ENCODE measurements around the gene TSPAN31. TPM values are rescaled to one million over a fixed set of nuclear protein-coding genes. Genes with fewer than 3 reads are reported as not detected.

The TSPAN31 gene, protein sequence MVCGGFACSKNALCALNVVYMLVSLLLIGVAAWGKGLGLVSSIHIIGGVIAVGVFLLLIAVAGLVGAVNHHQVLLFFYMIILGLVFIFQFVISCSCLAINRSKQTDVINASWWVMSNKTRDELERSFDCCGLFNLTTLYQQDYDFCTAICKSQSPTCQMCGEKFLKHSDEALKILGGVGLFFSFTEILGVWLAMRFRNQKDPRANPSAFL
- total RNA-seq (10 to 100 TPM; 21.1 to 37.4 (median 26.9) TPM), polyA plus RNA-seq (10 to 100 TPM; 29.8 to 36.6 TPM)
- long read RNA-seq, donor 1, transcript TSPAN31-201 (6 exons, 1,849 nt): major isoform, 19 of 49 reads
- long read RNA-seq, donor 1, partial matches to known transcripts: 27 of 49 reads
- long read RNA-seq, donor 1, other reads (novel, unspliced or antisense): 2 of 49 reads
- long read RNA-seq, donor 2, transcript TSPAN31-201 (6 exons, 1,849 nt): major isoform, 26 of 48 reads
- long read RNA-seq, donor 2, partial matches to known transcripts: 17 of 48 reads
- long read RNA-seq, donor 2, other reads (novel, unspliced or antisense): 5 of 48 reads
- long read RNA-seq, donor 3, transcript TSPAN31-201 (6 exons, 1,849 nt): major isoform, 59 of 79 reads
- long read RNA-seq, donor 3, partial matches to known transcripts: 12 of 79 reads
- long read RNA-seq, donor 3, other reads (novel, unspliced or antisense): 7 of 79 reads

DNA sequence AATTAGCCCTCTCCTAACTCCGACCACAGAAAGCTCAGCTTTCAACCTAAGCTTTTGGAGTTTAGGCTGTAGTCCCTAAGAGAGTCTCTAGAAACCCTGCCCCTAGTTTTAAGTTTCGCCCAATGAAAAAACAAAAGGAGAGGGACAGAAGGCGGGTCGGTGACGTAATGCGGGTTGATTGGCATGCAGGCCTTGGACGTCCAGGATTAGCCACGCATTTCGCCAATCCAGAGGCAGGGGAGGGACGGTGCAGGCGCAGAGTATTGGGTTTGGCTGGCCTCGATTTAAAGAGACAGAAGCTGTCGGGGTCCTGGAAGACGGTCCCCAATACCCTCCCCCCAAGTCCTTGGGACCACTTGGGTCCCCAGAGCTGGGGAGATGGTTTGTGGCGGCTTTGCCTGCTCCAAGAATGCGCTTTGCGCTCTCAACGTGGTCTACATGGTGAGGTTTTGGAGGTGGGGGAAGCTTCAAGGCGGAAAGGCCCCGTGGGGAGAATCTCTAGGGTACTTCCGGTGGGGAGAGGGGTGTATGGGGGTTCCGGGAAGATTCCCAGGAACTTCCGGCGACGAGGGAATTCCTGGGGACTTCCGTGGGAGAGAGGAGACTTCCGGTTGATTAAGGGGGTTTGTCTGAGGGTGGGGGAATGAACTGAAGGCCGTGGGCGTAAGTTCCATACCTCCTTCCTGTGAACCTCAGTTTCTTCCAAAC, at the start of gene TSPAN31:
TSS of gene TSPAN31 (plus strand) at position 263 of the 708 bp plus-strand sequence. CDS start at position 379, 116 bp downstream.
- Histone ChIP-seq H3K4me1 (peaks cover 0 to 42% (median 13%) of the 10 kb centered on the region in 9 donors), H3K27ac (peak within 1 kb of the TSS; percentile 91 to 99 (median 96)), H3K27me3 (peaks cover 0 to 13% (median 3%) of the 10 kb centered on the region in 7 donors), H3K9me3 (no peaks in the 10 kb centered on the region), H3K4me3 (peak within 1 kb of the TSS; percentile 58 to 98 (median 88)), H3K36me3 (peaks cover 0 to 40% (median 28%) of the 10 kb centered on the region in 9 donors)
- TF ChIP-seq, protein P1, sequence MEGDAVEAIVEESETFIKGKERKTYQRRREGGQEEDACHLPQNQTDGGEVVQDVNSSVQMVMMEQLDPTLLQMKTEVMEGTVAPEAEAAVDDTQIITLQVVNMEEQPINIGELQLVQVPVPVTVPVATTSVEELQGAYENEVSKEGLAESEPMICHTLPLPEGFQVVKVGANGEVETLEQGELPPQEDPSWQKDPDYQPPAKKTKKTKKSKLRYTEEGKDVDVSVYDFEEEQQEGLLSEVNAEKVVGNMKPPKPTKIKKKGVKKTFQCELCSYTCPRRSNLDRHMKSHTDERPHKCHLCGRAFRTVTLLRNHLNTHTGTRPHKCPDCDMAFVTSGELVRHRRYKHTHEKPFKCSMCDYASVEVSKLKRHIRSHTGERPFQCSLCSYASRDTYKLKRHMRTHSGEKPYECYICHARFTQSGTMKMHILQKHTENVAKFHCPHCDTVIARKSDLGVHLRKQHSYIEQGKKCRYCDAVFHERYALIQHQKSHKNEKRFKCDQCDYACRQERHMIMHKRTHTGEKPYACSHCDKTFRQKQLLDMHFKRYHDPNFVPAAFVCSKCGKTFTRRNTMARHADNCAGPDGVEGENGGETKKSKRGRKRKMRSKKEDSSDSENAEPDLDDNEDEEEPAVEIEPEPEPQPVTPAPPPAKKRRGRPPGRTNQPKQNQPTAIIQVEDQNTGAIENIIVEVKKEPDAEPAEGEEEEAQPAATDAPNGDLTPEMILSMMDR (IDR thresholded peaks at IDR 0.05): no peak
- intact Hi-C loops (cut with DNase I): no loop called here
- ATAC-seq (peak; percentile 93 to 98 (median 96)), DNase-seq (peak; percentile 95 to 99)
- WGBS, 2 donors: 1% methylated on average over 29 of the region's 29 CpGs

DNA sequence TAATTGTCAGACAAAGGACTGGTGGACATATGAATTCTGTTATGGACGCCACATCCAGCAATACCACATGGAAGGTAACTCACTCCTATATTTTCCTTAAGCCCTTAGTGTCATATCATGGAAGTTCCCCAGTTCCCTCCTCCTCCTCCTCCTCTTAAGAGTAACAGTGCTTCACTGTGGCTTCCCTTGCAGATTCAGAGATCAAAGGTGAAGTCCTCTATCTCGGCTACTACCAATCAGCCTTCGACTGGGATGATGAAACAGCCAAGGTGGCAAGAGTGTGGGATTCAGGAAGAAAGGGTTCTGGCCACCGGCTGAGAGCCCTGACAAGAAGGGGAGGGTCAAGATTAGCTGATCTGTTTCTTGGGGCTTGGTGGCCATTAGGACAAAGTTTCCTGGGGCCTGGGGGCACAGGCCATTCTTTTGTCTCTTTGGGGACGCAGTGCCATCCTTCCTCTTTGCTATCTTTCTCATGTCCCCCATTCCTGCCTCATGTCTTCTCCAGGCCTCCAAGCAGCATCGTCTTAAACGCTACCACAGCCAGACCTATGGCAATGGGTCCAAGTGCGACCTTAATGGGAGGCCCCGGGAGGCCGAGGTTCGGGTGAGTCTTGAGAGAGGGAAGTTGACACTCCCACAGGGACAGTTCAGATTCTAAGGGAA, 48.9 kb upstream of the TSPAN31 start:
- no peak for ATAC-seq
- TF ChIP-seq, protein P1 (IDR thresholded peaks at IDR 0.05): no peak
- Histone ChIP-seq H3K9me3 (peaks cover 0 to 5% (median 0%) of the 10 kb centered on the region in 11 donors), H3K27ac (no peak overlapping the region), H3K4me3 (no peak overlapping the region), H3K36me3 (peaks cover 0 to 52% (median 9%) of the 10 kb centered on the region in 9 donors), H3K4me1 (peaks cover 0 to 21% (median 12%) of the 10 kb centered on the region in 9 donors), H3K27me3 (peaks cover 0 to 4% (median 0%) of the 10 kb centered on the region in 7 donors)
- DNase-seq: no peak
- intact Hi-C loops (cut with DNase I): no loop called here
- WGBS, 2 donors: 93 to 94% methylated on average over 11 of the region's 11 CpGs

DNA sequence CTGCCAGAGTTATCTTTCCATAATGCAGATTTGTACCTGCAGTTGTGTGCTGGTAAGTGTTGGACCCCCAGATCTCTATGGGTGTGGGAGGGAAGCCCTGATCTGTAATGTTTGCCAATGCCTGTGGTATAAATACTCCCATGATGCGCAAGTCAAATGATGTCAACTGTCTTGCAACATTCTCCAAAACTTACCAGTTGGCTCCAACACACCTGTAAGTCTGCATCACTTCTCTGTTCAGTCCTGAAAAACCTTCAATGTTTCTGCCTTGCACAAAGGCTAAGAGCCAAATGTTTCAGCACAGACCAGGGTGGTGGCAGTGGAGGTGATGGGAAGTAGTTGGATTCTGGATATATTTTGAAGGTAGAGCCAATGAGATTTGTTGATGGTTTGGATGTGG, 47.8 kb upstream of the TSPAN31 start:
- Histone ChIP-seq H3K4me3 (no peak overlapping the region), H3K36me3 (peaks cover 0 to 64% (median 9%) of the 10 kb centered on the region in 9 donors), H3K9me3 (no peaks in the 10 kb centered on the region), H3K27me3 (no peaks in the 10 kb centered on the region), H3K4me1 (peaks cover 0 to 21% (median 12%) of the 10 kb centered on the region in 9 donors), H3K27ac (no peak overlapping the region)
- 96 to 100% methylated on average over 1 of the region's 1 CpG for WGBS, 2 donors
- TF ChIP-seq, protein P1 (IDR thresholded peaks at IDR 0.05): no peak
- no peak for ATAC-seq
- no peak for DNase-seq
- intact Hi-C loops (cut with DNase I): no loop called here

All from heart right ventricle (tissue), 16 donors.